ENCODE measurements around the gene PIP5K1B. TPM values are rescaled to one million over a fixed set of nuclear protein-coding genes. Genes with fewer than 3 reads are reported as not detected.
A peak's percentile ranks its signal among the peaks of the same experiment; 100 is the strongest.

The PIP5K1B gene
- total and polyA plus RNA-seq, 2 experiments from 2014 or later = 1.3 to 2.8 TPM

- TF ChIP-seq CTCF (conservative IDR thresholded peaks at IDR 0.05; ENCODE audit: low read depth in 2 of 2) = no peak
Observed at GRCh38 chr9:68780380-68780712, 75.3 kb downstream of the PIP5K1B start (continued).

DNA sequence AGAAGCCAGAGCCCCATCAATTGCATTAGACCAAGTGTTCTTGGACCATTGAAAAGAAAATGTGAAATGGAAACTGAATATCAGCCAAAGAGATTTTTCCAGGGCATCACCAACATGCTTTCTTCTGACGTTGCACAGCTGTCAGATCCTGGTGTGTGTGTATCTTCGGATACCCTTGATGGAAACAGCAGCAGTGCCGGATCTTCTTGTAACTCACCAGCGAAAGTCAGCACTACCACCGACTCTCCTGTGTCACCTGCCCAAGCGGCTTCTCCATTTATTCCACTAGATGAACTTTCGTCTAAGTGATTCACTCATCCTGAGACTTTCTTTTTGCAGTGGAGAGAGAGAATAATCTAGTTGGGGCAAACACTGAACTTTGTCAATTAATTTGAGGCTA is 75.7 kb downstream of the PIP5K1B start:
- peaks cover 3% of the 10 kb centered on the region for H3K4me1 Mint-ChIP-seq
- Histone ChIP-seq H2AFZ (no peak overlapping the region), H3K27me3 (ENCODE audit: insufficient read depth) (no peaks in the 10 kb centered on the region), H3K4me1 (ENCODE audit: insufficient read depth) (peaks cover 15% of the 10 kb centered on the region), H3K4me3 (peak overlapping the region; percentile 72), H4K20me1 (replicated peaks; ENCODE audit: insufficient read depth) (peaks cover 4% of the 10 kb centered on the region; the same call in 1 of the 2 replicates), H3K9me2 (ENCODE audit: insufficient read depth) (no peaks in the 10 kb centered on the region), H3K79me2 (replicated peaks; ENCODE audit: insufficient read depth) (peaks cover 28% of the 10 kb centered on the region), H3F3A (replicated peaks; ENCODE audit: low read depth) (no peaks in the 10 kb centered on the region), H3K36me3 (ENCODE audit: insufficient read depth) (peaks cover 3% of the 10 kb centered on the region; the same call in 1 of the 2 replicates), H3K4me2 (peak overlapping the region; percentile 92), H3K27ac (ENCODE audit: low read depth) (no peak overlapping the region)
- H3K36me3 Mint-ChIP-seq (ENCODE audit: low read depth) = no peaks in the 10 kb centered on the region
- ATAC-seq (peak; percentile 9; the same call in 2 of the 3 replicates), DNase-seq (ENCODE audit: low spot score) (no peak)
- no peaks in the 10 kb centered on the region for H3K27me3 Mint-ChIP-seq (ENCODE audit: insufficient read depth, low read depth, poor library complexity)
- H3K9me3 Mint-ChIP-seq = no peaks in the 10 kb centered on the region
- H3K4me3 Mint-ChIP-seq = no peak overlapping the region
- no peak overlapping the region for H3K27ac Mint-ChIP-seq
- no peak for TF ChIP-seq ZNF331 (CRISPR knock-in tag; IDR thresholded peaks at IDR 0.05; ENCODE audit: low read depth)
- no peak for TF ChIP-seq EZH2phosphoT487 (IDR thresholded peaks at IDR 0.05; ENCODE audit: unreplicated experiment)
- no peak for TF ChIP-seq ZNF462 (CRISPR knock-in tag; IDR thresholded peaks at IDR 0.05)
- TF ChIP-seq ETS1 (IDR thresholded peaks at IDR 0.05) = no peak
- TF ChIP-seq CREB1 (CRISPR knock-in tag; IDR thresholded peaks at IDR 0.05; ENCODE audit: low read depth) = no peak
- TF ChIP-seq CTCF (conservative IDR thresholded peaks at IDR 0.05; ENCODE audit: low read depth in 2 of 2) = no peak
- no peak for TF ChIP-seq ZNF114 (CRISPR knock-in tag; IDR thresholded peaks at IDR 0.05)
- no peak for TF ChIP-seq REST (IDR thresholded peaks at IDR 0.05; ENCODE audit: unreplicated experiment)
- no peak for TF ChIP-seq EZH2 (IDR thresholded peaks at IDR 0.05; ENCODE audit: low read depth, unreplicated experiment)
- no peak for TF ChIP-seq POLR2AphosphoS5 (IDR thresholded peaks at IDR 0.05; ENCODE audit: low read depth)

All from GM23338 (cell line).